OCI-LY1 (cell line): Measurements from ENCODE around the gene AIF1.

Experiments used
- H2AFZ ChIP-seq: fragments of 200-600 bp; sonication (generic), shearing (Covaris generic); 2 replicates; pipeline ENCODE4 v1.6.0; 2014; ENCODE audit warnings: antibody characterized with exemption, mild to moderate bottlenecking, low read length
- H3F3A ChIP-seq: fragments of 200-600 bp; sonication (generic), shearing (Covaris generic); 2 replicates; pipeline ENCODE4 v1.6.0; 2014; ENCODE audit warnings: mild to moderate bottlenecking, antibody characterized with exemption, low read length, moderate library complexity; ENCODE audit not compliant: insufficient read depth
- H3K27ac ChIP-seq: fragments of 200-600 bp; sonication (generic); 2 replicates; pipeline ENCODE4 v1.5.1; 2014; ENCODE audit warnings: low read length, mixed run types, mild to moderate bottlenecking, low read depth; ENCODE audit not compliant: poor library complexity, severe bottlenecking
- H3K27me3 ChIP-seq: fragments of 200-600 bp; sonication (generic); 2 replicates; pipeline ENCODE4 v1.6.0; 2014; ENCODE audit warnings: antibody characterized with exemption, mild to moderate bottlenecking, low read length, moderate library complexity; ENCODE audit not compliant: insufficient read depth
- H3K36me3 ChIP-seq: fragments of 200-600 bp; sonication (generic); 2 replicates; pipeline ENCODE4 v1.6.1; 2014; ENCODE audit warnings: mild to moderate bottlenecking, antibody characterized with exemption, low read length, moderate library complexity, mixed read lengths; ENCODE audit not compliant: insufficient read depth
- H3K4me1 ChIP-seq: fragments of 200-600 bp; sonication (generic); 2 replicates; pipeline ENCODE4 v1.5.1; 2014; ENCODE audit warnings: mild to moderate bottlenecking, low read length, moderate library complexity; ENCODE audit not compliant: insufficient read depth, severe bottlenecking
- H3K4me2 ChIP-seq: fragments of 200-600 bp; sonication (generic), shearing (Covaris generic); 2 replicates; pipeline ENCODE4 v1.6.1; 2014; ENCODE audit warnings: low read length
- H3K4me3 ChIP-seq: fragments of 200-600 bp; sonication (generic); 2 replicates; pipeline ENCODE4 v1.5.1; 2014; ENCODE audit warnings: low read length, low read depth, mild to moderate bottlenecking, mixed read lengths; ENCODE audit not compliant: poor library complexity, severe bottlenecking
- H3K79me2 ChIP-seq: fragments of 200-600 bp; shearing (Covaris generic); 2 replicates; pipeline ENCODE4 v1.6.1; 2016; ENCODE audit warnings: mixed run types, low read length, mixed read lengths; ENCODE audit not compliant: insufficient read depth
- H3K9ac ChIP-seq: fragments of 200-600 bp; sonication (generic), shearing (Covaris generic); 2 replicates; pipeline ENCODE4 v1.6.1; 2014; ENCODE audit warnings: mild to moderate bottlenecking, low read length, mixed read lengths
- H3K9me2 ChIP-seq: fragments of 200-600 bp; sonication (generic), shearing (Covaris generic); 2 replicates; pipeline ENCODE4 v1.6.1; 2014; ENCODE audit warnings: low read depth, mild to moderate bottlenecking, low read length, mixed read lengths
- H3K9me3 ChIP-seq: fragments of 200-600 bp; shearing (Covaris generic); 2 replicates; pipeline ENCODE4 v1.6.1; 2014; ENCODE audit warnings: low read length, mixed read lengths
- H4K20me1 ChIP-seq: fragments of 200-600 bp; sonication (generic), shearing (Covaris generic); 2 replicates; pipeline ENCODE4 v1.6.0; 2016; ENCODE audit warnings: mild to moderate bottlenecking, low read length; ENCODE audit not compliant: insufficient read depth
- CTCF ChIP-seq: fragments of 200-600 bp; sonication (generic), shearing (Covaris generic); IDR thresholded peaks from 2 replicates; pipeline ENCODE4 v1.5.1; 2017; ENCODE audit warnings: mild to moderate bottlenecking, antibody characterized with exemption, low read length, moderate library complexity, mixed read lengths
- EZH2 ChIP-seq: fragments of 200-600 bp; sonication (generic), shearing (Covaris generic); IDR thresholded peaks from 2 replicates; pipeline ENCODE4 v1.8.0; 2017; ENCODE audit warnings: borderline replicate concordance, mixed run types, mild to moderate bottlenecking, antibody characterized with exemption, low read length, moderate library complexity, mixed read lengths

Gene AIF1

GRCh38 chr6:31631209-31631608 lies 16.2 kb downstream of the AIF1 start:
- TF ChIP-seq CTCF (no peak), EZH2 (no peak)
- no peak overlapping the region for H3K4me3 ChIP-seq
- no peaks in the 10 kb centered on the region for H3K27me3 ChIP-seq
- peaks cover 100% of the 10 kb centered on the region for H3K36me3 ChIP-seq
- no peaks in the 10 kb centered on the region for H3K9me3 ChIP-seq
- no peaks in the 10 kb centered on the region for H3K4me1 ChIP-seq
- no peaks in the 10 kb centered on the region for H3F3A ChIP-seq
- no peak overlapping the region for H3K4me2 ChIP-seq
- H3K79me2 ChIP-seq = no peaks in the 10 kb centered on the region
- no peak overlapping the region for H3K9ac ChIP-seq
- H4K20me1 ChIP-seq = no peaks in the 10 kb centered on the region
- no peak overlapping the region for H2AFZ ChIP-seq
- H3K9me2 ChIP-seq = no peaks in the 10 kb centered on the region
- H3K27ac ChIP-seq = no peak overlapping the region

- H3K36me3 ChIP-seq = peaks cover 100% of the 10 kb centered on the region
- no peak overlapping the region for H3K9ac ChIP-seq
- H3K4me1 ChIP-seq = no peaks in the 10 kb centered on the region
- no peaks in the 10 kb centered on the region for H3K79me2 ChIP-seq
- H3K4me2 ChIP-seq = no peak overlapping the region
- no peaks in the 10 kb centered on the region for H3K9me2 ChIP-seq
- H4K20me1 ChIP-seq = no peaks in the 10 kb centered on the region
- no peak overlapping the region for H3K27ac ChIP-seq
- no peak overlapping the region for H3K4me3 ChIP-seq
- no peaks in the 10 kb centered on the region for H3K27me3 ChIP-seq
- H2AFZ ChIP-seq = no peak overlapping the region
- no peaks in the 10 kb centered on the region for H3K9me3 ChIP-seq
- no peaks in the 10 kb centered on the region for H3F3A ChIP-seq
- TF ChIP-seq CTCF (no peak), EZH2 (no peak)
Observed at GRCh38 chr6:31631681-31632278, 16.7 kb downstream of the AIF1 start.

- Histone ChIP-seq H2AFZ (no peak overlapping the region), H3K9ac (no peak overlapping the region), H3F3A (no peaks in the 10 kb centered on the region), H3K9me2 (no peaks in the 10 kb centered on the region), H3K27ac (no peak overlapping the region), H3K79me2 (no peaks in the 10 kb centered on the region), H3K4me3 (no peak overlapping the region), H4K20me1 (no peaks in the 10 kb centered on the region), H3K4me1 (no peaks in the 10 kb centered on the region), H3K27me3 (no peaks in the 10 kb centered on the region), H3K9me3 (no peaks in the 10 kb centered on the region), H3K4me2 (no peak overlapping the region), H3K36me3 (peaks cover 100% of the 10 kb centered on the region)
- TF ChIP-seq EZH2 (no peak), CTCF (no peak)
Observed at GRCh38 chr6:31632279-31632946, 17.4 kb downstream of the AIF1 start.
